AG04449 (cell line): ENCODE results near the gene FAM53B.

Source experiments
- CTCF ChIA-PET: fragments of 350-600 bp; formaldehyde crosslinking; extraction: SDS; loops from one replicate; lab custom pipeline; 2021; ENCODE audit warnings: antibody characterized with exemption; lab: Yijun Ruan, JAX
- POLR2A ChIA-PET: fragments of 400-600, 350-600 bp; formaldehyde crosslinking; extraction: SDS; loops from one replicate; lab custom pipeline; 2020; ENCODE audit warnings: antibody characterized with exemption, inconsistent platforms; lab: Yijun Ruan, JAX
- DNase-seq: peaks from one replicate; pipeline ENCODE4 v3.0.0-alpha.2; 2010; ENCODE audit warnings: low read depth, low spot score
- H3K4me3 ChIP-seq: 2 replicates; pipeline ENCODE4 v1.5.1; 2011; ENCODE audit warnings: low read depth, mild to moderate bottlenecking, control low read depth, low read length
- CTCF ChIP-seq: IDR thresholded peaks from one replicate; pipeline ENCODE4 v1.5.1; 2011; ENCODE audit warnings: mild to moderate bottlenecking, moderate library complexity, low read length, control low read depth, inconsistent platforms; ENCODE audit not compliant: insufficient read depth; ENCODE audit errors: missing control alignments

The FAM53B gene

GRCh38 chr10:124693801-124694416 lies 50.3 kb downstream of the FAM53B start:
- TF ChIP-seq CTCF: no peak
- ChIA-PET CTCF (no interaction called here), POLR2A (no interaction called here)
- H3K4me3 ChIP-seq: no peak overlapping the region
- no peak for DNase-seq

- CTCF ChIA-PET: no interaction called here
- DNase-seq: no peak
- POLR2A ChIA-PET: no interaction called here
- TF ChIP-seq CTCF: no peak
- no peak overlapping the region for H3K4me3 ChIP-seq
Measured at GRCh38 chr10:124693396-124693795, 50.8 kb downstream of the FAM53B start.

GRCh38 chr10:124692100-124692446 lies 52.1 kb downstream of the FAM53B start:
- CTCF ChIA-PET: no interaction called here
- TF ChIP-seq CTCF: no peak

GRCh38 chr10:124691421-124692099 lies 52.6 kb downstream of the FAM53B start:
- ChIA-PET CTCF (no interaction called here), POLR2A (no interaction called here)
- no peak overlapping the region for H3K4me3 ChIP-seq
- TF ChIP-seq CTCF: no peak
- DNase-seq: no peak

More at GRCh38 chr10:124692100-124692446, 52.1 kb downstream of the FAM53B start:
- DNase-seq: no peak
- H3K4me3 ChIP-seq: no peak overlapping the region
- POLR2A ChIA-PET: no interaction called here

- ChIA-PET CTCF (interaction anchor here (1.2 to 1.7 kb wide), 2 partner anchors 15 to 50 kb away, joined by 4 to 6 read pairs; no protein-coding TSS in a partner anchor), POLR2A (no interaction called here)
- no peak for DNase-seq
- TF ChIP-seq CTCF: no peak
- H3K4me3 ChIP-seq: no peak overlapping the region
Measured at GRCh38 chr10:124691002-124691401, 53.2 kb downstream of the FAM53B start.

- POLR2A ChIA-PET: no interaction called here
- no peak for TF ChIP-seq CTCF
- no peak overlapping the region for H3K4me3 ChIP-seq
- DNase-seq: no peak
- CTCF ChIA-PET: interaction anchor here (0.9 to 1.7 kb wide), 3 partner anchors 11 to 51 kb away, joined by 3 to 6 read pairs (median 4); no protein-coding TSS in a partner anchor
Measured at GRCh38 chr10:124689911-124690498, 54.2 kb downstream of the FAM53B start.
